GM21390 (cell line): ENCODE measurements around the gene SRGAP3.

Source experiments
- ATAC-seq: cut with Tn5 transposase; IDR thresholded peaks from one replicate; pipeline ENCODE4 v1.9.1; 2021; ENCODE audit not compliant: unreplicated experiment

The SRGAP3 gene

DNA sequence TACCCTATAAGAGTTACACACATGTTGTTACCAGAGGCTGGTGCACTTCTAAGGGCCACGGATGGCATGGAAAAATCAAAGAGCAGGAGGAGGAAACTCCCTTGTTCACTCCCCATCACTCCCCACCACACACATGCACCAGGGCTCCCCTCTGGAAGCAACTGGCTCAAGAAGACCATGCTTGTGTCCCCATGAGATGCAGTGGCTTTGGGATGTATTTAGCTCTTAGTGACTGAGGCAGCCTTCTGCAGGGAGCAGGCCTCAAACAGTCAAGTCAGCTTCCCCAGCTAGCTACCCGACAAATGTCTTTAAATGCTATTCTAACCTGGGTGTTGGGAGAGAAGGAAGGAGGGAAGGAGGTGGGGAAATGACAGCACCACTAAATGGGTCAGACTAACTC lies 253.2 kb downstream of the SRGAP3 start:
- ATAC-seq, result no peak

DNA sequence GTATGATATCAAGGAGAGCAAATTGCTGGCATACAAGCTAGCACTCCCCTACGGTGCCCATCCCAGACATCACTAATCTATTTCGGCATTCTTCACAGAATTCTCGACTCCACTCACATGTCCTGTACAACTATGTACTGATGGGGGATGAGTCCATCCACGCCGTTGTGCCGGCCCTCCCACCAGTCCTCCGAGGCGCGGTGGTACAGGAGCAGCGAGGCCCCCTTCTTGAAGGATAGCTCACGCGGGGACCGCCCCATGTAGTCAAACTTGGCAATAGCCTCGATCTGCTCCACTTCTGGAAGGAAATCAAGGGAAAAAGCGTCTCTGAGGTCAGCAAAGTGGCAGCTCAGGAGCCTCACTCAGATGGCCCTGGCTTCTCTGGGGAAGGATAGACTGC lies 255.2 kb downstream of the SRGAP3 start:
- ATAC-seq, result no peak

DNA sequence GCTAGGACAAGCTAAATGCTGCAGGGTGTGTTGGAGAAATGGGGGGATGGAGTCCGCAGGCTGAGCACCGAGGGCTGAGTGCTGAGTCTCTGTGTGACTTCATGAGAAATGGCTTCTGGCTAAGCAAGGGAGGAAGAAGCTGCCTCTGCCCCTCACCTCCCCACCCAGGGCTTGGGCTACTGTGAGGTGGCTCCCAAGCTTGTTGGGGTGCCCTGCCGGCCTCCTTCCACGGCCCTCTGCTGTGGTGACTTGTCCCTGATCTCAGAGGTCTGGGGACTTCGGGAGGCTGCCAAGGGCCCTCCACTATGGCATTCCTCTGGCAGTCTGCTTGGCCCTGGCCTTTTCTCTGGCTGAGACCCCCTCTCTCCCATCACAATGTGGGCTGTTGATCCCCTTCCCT lies 256.1 kb downstream of the SRGAP3 start:
- ATAC-seq, result no peak

DNA sequence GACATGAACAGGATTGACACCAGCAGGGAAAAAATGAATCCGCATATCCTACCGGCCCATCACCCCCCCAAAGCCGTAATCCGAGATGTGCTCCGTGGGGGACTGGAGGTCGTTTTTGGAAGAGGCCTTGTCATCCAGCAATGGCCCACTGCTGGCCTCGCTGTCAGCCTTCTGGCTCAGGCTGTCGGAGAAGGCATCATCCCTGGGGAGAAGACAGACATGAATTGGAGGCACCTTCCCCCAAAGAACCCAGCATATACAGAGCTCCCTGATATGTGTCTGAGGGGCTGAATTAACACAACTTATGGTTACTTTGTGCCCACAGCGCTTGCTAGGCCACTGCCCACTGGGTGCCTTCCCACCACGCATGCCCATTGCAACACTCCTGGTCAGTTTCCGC lies 256.6 kb downstream of the SRGAP3 start:
- no peak for ATAC-seq

DNA sequence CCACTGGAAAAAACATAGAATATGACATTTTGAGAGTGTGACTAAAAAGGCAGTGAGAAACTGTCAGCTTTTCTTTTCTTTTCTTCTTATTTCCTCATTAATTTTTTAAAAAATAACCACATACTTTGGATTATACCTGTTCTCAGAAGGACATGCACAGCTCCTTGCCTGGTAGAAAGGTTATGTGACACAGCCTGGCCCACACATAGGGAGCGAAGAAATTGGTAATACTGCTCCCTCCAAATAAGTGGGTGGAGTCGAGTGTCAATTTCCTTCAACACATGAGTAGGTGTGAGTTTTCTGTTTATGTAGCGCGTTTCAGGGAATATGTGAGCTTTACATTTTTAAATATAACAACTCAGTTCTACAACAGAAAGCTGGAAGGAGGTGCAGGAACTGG lies 257.2 kb downstream of the SRGAP3 start:
- no peak for ATAC-seq

DNA sequence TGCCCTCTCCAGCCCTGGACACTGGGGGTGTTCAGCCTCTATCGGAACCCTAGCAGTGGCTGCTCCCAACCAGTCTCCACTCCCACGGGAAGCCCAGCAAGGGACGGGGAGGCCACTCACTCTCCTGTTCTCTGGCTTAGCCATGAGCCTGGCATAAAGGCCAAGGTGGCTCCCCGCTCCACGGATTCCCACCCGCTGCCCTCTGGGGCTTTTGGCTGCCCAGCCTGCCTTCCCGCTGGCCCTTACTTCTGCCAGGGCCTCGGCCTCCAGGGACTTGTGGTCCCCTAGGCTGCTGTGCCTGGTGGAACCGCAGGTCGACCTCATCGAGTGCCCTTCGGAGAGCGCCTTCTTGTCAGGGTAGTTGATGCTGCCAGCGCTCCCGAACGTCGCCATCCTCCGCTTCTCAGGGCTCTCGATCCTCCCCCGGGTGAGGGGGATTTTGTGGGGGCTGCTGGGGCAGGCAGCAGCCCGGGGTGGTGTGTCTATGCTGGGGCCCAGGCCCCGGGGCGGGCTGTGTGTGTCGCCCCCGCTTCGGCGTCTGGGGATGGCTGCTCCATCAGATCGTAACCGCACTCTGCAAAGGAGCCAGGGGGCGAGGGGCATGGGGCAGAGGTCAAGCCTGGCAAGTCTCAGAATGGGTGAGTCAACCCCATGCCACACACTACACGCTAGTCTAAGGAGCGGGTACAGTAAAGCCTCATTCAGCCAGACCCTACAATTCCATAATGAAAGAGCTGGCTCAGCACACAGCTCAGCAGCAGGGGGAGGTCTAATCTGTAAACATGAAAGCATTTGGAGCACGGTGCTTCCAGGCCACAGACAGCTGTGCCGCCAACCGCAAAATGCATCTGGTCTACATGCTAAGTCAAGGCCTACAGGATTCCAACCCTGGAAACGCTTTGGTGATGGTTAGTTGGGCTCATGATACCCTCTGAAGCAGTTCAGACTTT lies 258.9 kb downstream of the SRGAP3 start:
- ATAC-seq, result no peak

DNA sequence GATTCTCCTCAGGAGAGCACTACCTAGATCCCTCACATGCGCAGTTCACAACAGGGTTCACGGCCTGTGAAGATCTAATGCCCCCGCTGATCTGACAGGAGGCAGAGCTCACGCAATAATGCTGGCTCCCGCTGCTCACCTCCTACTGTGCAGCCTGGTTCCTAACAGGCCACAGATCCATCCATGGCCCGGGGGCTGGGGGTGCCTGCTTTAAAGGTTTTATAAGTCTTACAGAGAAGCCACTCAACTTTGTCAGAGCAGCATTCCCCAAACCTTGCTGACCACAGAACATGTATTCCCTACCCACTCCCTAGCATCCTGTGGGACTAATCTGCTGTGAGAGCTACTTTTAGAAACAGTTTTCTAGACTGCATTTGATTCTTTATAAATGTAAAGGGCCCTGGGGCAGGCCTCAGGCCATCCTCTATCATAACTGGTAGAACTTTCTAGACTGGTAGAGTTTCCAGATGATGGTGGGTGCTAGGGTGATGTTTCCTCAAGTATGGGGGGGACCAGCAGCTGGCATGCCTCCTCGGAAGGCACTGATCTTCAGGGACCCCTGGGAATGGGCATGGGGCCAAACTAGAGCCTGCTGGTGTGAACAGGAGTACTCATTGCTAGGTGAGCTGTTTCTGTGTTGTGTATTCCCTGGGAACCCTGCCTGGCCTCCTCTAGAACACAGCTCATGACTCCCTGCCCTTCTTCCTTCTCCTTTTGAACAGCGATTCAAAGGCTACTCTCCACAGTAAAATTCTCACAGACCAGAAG lies 260.5 kb downstream of the SRGAP3 start:
- ATAC-seq, result no peak

DNA sequence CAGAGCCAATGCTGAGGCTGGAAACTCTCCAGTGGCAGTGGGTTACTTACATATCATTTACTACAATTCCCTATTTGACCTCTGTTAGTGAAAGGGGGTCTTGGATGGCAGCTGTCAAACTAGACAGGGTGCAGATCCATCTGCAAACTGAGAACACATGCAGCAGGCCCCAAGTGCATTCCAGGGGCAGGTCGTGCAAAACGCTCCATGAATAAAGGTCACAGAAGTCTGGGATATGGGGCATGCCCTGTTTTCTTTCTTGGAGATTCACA lies 261.1 kb downstream of the SRGAP3 start:
- ATAC-seq, result no peak

DNA sequence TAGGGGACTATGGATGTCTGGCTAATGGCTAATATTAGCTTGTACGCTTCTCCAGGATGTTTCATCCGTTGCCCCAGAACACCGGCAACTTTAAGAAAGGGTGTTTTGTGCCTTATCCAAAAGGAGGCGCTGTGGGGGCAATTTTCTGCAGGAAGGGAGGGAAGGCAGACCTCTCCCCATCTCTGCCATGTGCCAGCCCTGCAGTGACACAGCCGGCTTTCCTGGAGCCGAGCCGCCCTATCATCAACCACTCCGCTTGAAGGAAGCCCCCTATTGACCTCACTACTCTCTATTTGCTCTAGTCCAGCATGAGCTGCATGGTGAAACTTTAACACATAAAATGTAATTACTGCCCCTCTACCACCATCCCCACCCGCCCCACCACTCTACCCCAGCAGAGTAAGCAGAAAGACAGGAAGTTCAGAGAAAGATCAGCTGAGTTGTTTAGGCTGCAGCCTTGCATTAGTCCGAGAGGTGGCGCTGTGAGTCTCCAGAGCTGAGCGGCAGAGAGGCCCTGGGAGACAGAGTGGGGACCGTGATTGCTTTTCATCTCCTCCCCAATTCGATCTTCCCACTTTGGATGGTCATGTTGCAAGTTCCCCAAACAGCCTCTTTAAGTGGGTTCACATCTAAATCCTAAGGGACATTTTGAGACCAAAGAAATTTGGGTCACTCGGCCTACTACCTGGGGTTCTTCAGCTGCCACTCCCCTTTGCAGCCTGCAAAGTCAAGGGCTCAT lies 261.6 kb downstream of the SRGAP3 start:
- peak; percentile 73 for ATAC-seq

DNA sequence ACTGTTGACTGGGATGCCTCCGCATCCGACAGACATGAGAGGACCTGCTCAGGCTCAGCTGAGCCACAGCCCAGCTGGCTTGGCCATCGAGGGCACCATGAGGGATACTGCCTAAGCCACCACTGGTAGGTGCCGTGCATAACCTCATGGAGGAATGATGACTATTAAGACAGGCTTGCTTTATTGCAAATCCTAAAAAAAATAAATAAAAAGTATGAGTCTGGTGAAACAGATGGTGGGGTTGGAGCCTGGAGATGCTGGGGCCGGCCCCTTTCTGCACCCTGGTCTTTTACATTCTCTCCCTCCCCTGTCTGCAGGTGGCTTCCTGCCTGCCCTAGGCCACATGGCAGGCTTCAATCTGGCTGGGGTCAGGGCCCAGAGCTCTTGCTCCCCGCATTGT lies 262.2 kb downstream of the SRGAP3 start:
- no peak for ATAC-seq

DNA sequence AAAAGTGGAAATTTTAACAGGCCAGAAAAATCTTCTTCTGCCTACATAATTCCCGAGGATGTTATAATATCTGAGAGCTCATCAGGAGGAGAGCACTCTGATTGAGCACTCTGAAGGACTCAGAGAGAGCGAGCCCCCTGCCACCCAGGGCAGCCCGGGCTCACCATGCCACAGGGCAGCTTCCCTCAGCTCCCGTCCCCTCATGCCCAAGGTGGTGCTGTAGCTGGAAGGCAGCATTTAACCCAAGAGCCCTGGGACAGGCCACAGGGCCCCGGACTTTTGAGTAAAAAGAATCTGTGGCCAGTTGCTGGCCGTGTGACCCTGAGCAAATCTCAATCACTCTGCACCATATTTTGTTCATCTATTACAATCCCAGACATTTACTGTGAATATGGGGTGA lies 262.7 kb downstream of the SRGAP3 start:
- ATAC-seq, result no peak

DNA sequence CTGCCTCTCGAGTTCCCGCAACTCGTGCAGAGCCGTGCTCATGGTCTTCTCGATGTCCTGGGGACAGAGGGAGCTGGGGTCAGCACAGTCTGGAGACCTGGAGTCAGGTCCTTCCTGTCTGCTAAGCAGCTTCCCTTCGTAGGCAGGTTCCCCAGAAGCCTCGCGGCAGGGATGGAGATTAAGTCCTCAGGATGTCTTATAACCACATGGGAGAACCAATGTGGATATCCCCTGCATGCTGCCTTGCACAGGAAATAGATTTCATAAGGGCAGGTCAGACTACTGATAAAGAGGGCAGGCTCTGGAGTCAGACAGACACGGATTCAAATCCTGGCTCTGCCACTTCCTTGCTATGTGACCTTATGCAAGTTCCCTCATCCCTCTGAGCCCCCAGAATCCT lies 263.6 kb downstream of the SRGAP3 start:
- no peak for ATAC-seq

DNA sequence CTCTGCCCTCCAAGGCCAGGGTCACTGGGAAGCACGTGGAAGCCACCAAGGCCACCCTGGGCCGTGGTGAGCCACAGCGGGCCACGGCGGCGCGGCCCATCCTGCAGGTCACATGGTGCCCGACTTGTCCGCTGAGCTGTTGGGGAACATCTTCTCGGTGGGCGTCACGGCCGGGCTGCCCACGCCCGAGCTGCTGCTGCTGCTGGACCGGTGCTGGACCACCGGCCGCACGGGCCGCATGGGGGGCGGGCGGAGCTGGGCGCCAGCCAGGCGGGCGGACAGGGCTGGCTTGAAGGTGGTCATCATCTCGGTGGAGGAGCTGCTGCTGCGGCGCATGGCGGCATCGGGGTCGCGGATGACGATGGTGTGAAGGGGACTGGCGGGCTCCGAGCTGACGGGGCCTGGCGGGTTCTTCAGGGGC lies 264.0 kb downstream of the SRGAP3 start:
- ATAC-seq, result no peak

DNA sequence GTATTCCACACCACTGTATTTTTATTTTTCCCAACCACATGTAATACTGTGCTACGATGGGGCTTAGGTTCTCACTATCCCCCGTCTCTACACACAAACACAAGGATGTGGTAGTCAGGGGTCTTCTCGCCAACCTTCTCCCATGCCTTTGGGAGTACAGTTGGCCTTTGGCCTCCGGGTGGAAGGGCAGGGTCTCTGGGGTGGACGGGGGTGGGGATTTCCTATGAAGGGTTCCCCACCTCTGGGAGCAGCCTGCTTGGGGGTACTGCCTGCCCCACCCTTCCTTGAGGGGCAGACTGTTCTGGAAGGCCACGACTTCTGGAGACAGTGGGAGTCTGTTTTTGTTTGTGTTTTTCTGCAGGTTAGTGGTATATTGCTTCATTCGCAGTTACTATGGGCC lies 264.9 kb downstream of the SRGAP3 start:
- no peak for ATAC-seq

DNA sequence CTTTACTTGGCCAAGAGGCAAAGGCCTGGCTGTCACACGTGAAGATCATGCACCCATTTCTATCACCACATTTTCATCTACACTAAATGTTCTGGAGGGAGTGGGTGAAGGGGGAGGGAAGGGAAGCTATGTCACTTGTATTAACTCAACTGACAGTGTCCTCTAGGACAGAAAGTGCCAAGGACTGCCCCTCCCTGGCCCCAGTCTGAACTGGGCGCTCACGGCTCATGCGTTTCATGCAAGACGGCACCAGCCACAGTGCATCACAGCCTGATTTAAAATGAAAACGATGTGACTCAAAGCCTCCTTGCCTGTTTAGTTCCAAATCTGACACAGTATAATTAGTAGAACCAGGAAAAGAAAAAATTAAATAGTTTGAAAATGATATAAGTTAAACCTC lies 265.4 kb downstream of the SRGAP3 start:
- ATAC-seq, result no peak

DNA sequence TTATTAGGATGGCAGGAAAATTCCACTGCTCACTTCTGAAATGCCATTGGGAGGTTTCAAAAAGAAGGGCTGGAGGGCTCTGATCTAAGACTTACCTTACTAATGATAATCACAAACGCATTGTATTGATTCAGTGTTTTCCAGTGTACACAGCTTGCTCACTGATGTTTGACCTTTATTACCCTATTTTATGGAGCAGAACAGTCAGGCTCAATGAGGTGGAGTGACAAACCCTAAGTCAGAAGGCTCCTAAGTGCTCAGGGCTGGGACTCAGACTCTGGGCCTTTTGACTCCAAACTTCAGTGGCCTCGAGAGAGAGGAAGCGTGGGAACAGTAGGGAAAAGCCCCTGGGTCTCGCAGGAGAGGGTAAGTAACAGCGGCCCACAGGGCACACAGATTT lies 265.9 kb downstream of the SRGAP3 start:
- no peak for ATAC-seq

DNA sequence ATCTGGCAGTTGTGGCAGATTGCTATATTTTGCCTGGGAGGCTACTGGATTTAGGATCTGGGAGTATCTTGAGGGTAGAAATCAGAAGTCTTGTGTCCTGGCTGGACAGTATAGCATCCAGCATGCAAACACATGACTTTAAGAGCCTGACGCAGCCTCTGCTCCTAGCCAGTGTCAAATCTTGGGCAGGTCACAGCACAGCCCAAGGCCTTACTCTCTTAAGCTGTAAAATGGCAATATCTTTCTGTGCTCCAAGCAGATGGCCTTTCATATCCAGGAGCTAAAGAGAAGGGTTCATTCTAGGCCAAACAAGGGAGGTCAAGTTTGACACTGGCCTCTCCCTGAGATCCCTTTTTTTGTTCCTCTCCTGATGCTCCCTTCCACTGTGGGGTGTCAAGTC lies 266.4 kb downstream of the SRGAP3 start:
- no peak for ATAC-seq

DNA sequence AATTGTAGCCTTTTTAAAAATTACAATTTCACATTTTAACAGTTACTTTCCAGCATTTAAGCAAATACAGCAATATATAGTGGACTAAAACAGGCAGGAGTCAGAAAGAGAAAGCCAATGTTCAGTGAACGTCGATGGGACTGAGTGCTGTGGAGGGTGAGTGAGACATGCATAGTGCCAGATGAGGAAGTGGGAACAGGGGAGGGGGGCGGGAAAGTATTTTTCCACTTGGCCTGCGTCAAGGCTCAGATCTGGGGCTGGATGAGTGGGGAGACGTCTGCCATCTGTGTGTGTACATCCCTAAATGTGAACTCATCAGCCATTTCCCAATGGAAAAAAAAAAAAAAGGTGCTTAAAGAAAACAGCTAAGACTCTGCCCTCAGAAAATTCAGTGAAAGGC lies 266.9 kb downstream of the SRGAP3 start:
- no peak for ATAC-seq

DNA sequence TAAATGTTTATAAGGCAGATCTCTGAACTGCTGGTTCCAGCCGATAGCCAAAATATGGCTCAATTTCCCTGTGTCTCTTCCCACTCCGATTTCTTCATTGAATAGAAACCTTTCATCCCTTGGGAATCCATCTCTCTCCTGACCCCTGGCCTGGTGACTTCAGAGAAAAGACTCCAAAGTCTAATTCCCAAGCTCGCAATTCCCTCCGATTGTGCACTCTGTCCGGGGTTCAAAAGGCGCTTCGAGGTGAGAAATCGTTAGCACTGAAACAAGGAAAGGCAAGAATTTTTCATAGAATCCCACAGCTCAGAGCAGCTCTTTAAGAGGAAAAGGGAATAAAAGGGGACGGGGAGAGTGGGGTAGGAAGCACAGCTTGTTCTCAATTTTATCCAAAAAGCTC lies 267.7 kb downstream of the SRGAP3 start:
- no peak for ATAC-seq

DNA sequence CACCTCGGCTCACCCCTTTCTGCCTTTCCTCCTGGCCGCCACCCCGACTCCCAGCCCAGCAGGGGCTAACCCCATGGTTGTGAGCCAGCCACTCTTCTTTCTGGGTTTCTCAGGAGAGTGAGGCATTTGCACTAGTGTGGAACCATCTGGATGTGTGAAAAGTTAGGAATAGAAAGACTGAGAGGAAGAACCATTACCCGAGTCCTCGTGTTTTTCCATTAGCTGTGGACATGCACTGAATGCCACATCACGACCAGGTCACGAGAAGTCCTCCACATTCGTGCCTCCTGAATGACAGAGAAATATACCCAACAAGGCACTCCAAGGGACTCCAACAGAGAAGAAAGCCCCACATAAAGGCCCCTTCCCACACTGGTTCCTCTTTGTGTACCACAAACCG lies 268.1 kb downstream of the SRGAP3 start:
- no peak for ATAC-seq

DNA sequence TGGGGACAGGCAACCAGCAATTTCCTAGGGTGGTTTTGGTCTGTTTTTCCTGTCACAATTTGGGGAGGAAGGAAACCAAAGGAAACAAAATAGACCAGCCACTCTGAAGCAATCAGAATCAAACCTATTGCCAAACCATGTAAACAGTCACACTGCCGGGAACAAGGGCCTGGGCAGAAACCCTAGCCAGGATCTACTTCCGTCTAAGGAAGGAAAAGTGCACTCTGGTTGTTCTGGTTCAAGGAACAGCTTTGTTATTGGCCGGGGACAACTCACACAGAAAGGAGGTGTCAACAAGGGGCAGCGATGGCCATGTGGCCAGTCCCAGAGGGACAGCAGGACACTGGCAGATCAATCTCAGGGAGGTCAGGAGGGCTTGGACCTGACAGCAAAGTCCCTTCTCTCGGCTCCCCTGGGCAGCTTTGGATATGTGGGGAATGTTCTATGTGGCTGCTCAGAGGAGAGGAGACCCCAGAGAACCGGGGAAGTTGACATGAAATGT lies 268.6 kb downstream of the SRGAP3 start:
- ATAC-seq, result no peak

DNA sequence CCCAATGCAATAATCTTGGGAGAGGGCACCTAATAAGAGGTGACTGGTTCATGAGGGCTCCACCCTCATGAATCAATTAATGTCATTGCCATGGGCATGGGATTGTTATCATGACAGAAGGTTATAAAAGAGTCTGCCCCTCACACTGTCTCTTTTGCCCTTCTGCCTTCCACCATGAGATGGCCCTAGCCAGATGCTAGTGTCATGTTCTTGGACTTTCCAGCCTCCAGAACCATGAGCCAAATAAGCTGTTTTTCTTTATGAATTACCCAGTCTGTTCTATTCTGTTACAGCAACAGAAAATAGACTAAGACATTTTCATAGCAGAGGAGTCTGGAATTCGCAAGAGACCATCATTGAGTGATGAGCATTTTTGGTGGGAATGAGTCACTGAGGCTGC lies 270.2 kb downstream of the SRGAP3 start:
- no peak for ATAC-seq
